GM18858 (cell line): ENCODE results near the gene CIDEB.

Experiments used
- ATAC-seq: cut with Tn5 transposase; IDR thresholded peaks from one replicate; pipeline ENCODE4 v1.9.1; 2021; ENCODE audit not compliant: unreplicated experiment

Gene CIDEB

DNA sequence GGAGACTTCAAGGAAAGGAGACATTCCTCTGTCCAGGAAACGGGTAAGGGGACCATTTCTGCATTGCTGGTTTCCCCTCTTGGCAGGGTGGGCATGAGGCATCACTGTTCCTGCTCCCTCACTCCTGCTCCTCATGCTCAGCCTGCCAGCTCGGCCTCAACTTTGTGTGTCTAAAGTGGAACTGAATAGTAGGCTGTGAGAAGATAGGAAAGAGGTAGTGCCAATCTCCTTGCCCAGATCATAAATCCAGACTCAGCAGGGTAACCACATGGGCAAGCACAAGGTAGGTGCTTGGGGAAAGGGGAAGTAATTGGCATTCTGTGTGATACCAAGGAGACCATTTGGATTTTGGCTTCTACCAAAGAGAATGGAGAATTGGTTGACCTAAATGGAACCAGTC lies 6.1 kb upstream of the CIDEB start:
- ATAC-seq = no peak

DNA sequence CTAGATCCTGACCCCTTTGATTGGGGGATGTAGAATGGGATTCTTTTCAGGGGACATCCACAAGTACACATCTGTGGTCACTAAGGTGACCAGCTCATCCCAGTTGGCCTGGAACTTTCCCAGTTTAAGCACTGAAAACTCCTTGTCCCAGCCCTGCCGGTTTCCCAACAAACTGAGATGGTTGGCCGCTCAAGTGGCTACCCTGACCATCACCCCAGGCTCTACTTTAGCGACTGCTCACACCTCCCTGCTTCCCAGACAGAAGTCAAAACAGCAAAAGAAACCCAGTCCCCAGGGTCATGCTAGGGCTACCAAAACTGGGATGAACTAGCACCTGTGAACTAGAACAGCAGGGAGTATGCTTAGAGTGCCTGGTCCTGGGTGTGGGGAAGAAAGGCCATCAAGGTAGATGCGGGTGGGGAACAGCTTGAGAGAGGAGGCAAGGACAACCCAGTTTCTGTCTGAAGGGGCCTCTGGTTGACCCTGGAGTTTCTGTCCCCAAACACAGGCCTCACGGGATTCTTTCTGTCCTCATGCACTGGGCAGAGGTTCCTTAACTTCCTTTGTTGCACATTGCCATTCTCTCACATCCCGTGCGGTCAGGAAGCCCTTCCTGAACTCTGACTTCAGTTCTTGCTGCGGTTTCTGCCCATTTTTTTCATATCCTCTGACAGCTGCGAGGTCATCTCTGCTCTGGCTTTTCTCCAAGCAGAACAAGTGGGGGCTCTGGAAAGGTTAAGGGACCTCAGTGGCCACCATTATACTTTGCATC lies 5.1 kb upstream of the CIDEB start:
- no peak for ATAC-seq

DNA sequence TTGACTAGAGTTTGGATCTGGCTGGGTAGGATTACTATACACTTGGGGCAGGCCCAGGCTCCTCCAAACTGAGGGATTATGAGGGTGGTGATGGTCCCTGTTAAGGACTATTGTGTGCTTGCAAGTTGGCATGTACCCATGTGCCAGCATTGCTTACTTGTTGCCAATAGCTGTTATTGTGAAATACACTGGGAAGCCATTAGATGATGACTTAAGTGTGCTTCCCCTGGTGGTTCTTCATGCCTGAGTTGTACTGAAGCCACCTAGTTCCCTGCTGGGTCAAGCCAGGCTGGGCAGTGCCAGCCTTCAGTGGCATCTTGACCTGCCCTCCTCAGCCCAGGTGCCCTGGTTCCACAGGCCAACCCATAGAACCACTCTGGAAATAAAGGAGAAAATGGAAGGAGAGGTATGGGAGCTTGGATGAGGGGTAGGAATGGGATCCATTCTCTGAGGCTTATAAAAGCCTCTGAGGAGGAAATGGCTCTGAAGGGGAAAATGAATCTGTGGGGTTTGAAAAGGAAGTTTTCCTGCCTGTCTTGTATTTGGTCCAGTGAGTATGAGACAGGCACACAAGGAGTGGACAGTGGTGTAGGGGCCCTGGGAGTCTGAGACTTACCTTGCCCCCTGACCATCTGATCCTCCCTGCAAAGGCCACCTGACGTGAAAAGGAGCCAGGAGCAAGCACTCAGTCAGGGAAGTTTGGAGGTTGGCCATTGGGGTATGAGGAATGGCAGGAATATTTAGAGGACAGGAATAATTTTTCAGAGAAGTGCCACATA lies 4.2 kb upstream of the CIDEB start:
- no peak for ATAC-seq

DNA sequence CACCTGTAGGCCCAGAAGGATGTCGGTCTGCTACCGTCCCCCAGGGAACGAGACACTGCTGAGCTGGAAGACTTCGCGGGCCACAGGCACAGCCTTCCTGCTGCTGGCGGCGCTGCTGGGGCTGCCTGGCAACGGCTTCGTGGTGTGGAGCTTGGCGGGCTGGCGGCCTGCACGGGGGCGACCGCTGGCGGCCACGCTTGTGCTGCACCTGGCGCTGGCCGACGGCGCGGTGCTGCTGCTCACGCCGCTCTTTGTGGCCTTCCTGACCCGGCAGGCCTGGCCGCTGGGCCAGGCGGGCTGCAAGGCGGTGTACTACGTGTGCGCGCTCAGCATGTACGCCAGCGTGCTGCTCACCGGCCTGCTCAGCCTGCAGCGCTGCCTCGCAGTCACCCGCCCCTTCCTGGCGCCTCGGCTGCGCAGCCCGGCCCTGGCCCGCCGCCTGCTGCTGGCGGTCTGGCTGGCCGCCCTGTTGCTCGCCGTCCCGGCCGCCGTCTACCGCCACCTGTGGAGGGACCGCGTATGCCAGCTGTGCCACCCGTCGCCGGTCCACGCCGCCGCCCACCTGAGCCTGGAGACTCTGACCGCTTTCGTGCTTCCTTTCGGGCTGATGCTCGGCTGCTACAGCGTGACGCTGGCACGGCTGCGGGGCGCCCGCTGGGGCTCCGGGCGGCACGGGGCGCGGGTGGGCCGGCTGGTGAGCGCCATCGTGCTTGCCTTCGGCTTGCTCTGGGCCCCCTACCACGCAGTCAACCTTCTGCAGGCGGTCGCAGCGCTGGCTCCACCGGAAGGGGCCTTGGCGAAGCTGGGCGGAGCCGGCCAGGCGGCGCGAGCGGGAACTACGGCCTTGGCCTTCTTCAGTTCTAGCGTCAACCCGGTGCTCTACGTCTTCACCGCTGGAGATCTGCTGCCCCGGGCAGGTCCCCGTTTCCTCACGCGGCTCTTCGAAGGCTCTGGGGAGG lies 3.1 kb upstream of the CIDEB start, which contains the start of gene LTB4R:
LTB4R (plus strand) TSS at position 857 of the 959 bp plus-strand sequence. CDS start 4,150 bp downstream, outside the sequence.
- ATAC-seq = peak; percentile 55

DNA sequence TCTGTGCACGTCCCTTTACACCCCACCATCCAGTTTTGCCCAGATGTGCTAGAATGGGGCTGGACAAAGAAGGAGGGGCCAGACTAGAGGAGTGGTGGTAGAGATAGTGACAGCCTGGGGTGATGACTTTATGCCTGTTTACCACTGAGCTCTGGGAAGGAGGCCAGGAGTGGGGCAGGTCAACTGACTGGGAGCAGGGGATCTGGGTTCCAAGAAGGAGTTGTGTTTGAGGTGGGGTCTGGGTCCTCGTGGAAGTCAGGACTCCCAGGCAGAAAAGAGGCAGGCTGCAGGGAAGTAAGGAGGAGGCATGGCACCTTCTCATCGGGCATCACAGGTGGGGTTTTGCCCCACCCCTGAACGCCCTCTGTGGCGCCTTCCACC lies 2.5 kb upstream of the CIDEB start:
- ATAC-seq = no peak

DNA sequence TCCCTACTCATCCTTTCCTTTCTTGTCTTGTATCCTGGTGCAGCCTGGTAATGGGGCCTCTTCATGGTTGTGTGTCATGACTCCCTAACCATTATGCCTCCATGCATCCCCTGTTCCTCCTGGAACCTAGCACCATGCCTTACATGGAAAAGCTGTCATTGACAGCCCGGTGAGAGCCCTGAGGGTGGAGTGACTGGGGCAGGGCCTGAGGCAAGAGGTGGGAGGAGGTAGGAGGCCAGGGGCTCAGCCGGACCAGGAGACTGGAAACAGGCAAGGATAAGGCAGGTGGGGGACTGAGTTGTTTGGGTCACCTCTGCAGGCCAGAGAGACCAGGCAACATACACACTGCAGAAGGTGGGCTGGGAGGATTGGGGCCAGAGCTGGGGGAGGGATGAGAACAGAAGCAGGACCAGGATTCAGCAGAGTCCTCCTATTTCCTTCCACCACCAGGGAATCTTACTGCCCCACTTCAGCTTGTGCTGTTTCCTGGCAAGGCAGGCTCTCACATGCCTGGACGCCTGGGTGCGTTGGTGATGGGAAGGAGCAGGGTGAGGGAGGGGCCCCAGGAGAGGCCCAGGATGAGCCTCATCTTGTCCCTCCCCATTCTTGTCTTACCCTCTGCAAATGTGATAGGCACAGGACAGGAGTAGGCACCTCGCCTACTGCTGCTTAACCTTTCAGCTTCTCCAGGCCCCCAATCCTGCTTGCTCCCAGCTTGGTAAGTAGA lies 1.9 kb upstream of the CIDEB start, which contains the start of gene LTB4R2:
LTB4R2 (plus strand) TSS at position 603 of the 727 bp plus-strand sequence. CDS start 525 bp downstream, outside the sequence.
- ATAC-seq = no peak

DNA sequence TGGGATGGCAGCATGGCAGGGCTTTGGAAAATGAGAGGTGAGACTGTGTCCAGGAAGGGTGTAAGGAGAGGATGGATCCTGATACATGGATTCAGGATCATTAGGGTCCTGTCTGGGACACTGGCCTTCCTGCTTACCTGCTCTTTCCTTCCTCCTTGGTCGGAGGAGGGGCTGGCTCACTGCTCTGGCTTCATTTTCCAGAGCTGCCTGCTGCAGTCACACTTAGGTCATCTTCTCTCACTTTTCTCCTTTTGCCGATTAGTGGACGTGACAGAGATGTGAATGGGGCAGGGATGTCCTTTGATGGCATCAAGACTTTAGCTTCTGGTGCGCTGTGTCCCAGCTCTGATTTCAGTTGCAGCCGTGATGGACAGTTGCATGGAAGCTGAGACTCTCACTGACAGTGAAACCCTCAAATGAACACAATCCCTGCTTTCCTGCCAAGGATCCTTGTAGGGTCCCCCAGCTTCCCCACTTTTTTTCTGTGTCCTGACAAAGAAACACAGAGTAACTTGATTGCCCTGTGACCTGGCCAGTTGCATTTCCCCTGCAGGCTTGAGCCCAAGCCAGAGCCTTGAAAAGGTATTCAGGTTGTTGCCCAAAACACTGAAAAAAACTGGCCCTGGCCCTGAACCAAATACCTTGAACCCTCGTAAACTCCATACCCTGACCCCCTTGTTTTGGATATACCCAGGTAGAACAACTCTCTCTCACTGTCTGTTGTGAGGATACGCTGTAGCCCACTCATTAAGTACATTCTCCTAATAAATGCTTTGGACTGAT lies 756 bp upstream of the CIDEB start:
- ATAC-seq = no peak

DNA sequence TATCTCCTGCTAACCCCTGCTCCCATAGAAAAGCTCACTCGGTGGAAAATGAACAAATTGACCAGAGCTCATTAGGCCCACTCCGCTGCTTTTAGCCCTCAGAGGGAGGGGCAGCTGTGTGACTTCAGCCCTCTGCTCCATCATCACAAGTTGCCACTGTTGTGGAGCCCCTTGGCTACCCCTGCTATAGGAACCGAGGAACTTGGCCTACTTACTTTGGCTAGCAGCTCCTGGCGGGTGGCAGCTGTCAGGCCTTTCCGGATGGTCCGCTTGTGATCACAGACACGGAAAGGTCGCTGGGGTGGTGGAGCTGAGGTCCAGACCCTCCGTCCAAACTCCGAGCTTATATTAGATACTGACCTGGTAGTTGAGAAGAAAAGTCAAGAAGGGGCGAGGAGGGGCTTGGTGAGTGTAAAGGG lies 612 bp downstream of the CIDEB start:
- ATAC-seq = no peak

DNA sequence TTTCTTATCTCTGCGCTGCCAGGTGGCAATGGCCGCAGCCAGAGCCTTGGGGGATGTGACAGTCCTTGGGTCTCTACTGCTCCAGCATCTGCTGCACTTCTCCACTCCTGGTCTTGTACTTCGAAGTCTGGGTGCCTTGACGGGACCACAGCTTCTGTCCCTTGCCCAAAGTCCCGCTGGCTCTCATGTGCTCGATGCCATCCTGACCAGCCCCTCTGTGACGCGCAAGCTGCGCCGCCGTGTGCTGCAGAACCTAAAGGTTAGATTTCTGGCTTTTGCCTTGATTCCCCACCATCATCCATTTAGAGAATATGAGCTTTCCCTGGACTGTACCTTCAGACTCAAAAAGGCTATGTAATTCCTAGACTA lies 3.8 kb downstream of the CIDEB start:
- ATAC-seq = no peak

DNA sequence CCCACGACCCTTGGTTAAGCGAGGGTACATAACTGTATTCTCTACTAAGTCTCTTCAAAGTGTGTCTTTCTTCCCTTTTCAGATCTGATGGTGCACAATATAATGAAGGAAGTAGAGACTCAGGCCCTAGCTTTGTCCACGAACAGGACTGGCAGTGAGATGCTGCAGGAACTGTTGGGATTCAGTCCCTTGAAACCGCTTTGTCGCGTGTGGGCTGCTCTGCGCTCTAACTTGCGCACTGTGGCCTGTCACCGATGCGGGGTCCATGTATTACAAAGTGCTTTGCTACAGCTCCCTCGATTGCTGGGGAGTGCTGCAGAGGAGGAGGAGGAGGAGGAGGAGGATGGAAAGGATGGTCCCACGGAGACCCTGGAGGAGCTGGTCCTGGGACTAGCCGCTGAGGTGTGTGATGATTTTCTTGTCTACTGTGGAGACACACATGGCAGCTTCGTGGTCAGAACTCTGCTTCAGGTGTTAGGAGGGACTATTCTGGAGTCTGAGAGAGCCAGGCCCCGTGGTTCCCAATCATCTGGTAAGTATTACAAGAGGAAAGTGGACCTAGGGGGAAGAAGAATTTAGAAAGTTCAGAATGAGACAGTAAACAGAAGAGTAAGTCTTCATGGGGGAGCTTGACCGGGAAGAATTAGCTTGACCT lies 7.3 kb downstream of the CIDEB start:
- ATAC-seq = no peak

DNA sequence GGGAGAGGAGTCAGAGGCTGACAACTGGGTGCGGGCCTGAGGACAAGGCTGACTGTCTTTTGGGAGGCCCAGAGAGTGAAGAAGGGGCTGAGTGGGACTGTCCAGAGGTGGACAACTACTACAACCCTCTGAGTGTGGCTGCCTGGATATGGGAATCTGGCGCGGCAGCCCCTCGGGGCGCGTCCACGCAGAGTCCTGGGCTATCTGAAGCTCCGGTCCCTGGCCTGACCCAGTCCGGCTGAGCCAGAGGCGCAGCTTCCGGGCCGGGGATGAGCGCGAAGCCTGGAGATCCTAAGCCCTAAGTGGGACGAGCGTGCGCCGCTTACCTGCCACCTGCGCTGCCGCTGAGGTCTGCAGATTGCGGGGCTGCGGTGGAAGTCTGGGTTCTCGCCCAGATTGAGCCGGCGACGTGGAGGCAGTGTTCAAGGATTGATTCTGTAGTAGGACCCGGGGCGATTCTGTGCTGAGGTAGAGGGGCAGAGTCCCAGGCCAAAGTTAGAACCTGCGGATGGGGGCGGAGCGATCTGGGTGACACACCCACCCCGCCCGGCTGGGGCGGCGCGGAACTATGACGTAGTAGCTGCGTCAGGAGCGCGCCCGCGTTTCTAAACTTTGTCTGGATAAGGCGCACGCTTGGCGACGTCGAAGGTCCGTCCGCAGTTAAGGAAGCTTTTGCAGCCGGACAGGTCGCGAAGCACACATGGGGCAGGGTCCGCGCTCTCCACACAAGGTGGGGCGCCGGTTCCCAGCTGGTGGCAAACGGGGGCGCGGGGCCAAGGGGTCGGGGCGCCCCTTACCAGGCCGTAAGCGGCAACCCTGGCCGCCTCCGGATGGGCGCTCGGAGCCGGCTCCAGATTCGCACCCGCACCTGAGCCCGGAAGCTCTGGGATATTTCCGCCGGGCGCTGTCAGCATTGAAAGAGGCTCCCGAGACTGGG lies 8.3 kb downstream of the CIDEB start, which contains the start of the genes DHRS1 and NOP9:
DHRS1 (minus strand) TSS at position 526 of the 937 bp plus-strand sequence. CDS start 674 bp downstream, outside the sequence.
NOP9 (plus strand) TSS at position 596 of the 937 bp plus-strand sequence; CDS start at position 701, 105 bp downstream.
- ATAC-seq = peak; percentile 38

DNA sequence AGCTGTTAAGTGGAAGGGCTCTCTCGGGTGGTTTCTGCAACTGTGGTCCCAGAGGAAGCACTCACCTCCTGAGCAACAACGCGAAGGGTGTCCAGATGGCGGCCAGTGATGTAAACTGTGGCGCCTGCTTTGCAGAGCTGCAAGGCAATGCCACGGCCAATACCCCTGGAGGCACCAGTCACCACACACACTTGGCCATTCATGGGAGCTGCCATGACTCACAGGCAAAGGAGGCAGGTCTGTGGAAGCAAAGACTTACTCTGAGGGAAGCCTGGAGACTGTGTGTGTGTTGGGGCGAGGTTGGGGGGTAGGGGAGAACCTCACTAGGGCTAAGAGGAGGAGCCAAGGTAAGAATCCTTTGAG lies 8.9 kb downstream of the CIDEB start:
- no peak for ATAC-seq

DNA sequence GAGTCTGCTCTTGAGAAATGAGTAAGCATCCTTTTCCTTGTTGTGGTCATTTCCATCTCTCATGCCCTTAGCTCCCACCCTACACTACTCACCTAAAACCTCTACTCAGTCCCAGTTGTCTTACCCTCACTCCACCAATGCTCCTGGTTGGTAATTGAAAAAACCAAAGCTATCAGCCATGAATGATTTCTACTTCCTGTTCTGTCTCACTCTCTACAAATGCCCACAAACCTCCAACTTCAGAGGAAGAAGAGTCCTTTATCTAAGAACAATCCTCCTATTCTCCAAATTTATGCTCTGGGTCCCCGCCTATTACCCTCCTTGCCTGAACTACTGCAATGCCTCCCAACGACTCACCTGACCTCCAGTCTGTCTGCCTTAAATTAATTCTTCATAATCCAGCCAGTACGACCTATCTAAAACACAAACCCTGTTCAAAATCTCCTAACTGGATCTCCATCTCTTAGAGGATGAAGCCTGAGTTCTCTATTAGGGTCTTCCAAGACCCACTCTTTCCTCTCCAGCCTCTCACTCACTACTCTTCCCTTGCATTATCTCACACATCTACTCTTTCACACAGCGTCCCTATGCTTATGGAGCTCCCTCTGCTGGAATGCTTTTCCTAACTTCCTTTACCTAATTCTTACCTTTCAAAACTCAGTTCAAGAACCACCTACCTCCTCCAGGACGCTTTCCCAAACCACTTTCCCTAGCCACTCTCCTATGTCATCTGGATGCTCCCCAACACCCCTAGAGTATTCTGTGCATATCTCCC lies 10.4 kb downstream of the CIDEB start:
- ATAC-seq = no peak

DNA sequence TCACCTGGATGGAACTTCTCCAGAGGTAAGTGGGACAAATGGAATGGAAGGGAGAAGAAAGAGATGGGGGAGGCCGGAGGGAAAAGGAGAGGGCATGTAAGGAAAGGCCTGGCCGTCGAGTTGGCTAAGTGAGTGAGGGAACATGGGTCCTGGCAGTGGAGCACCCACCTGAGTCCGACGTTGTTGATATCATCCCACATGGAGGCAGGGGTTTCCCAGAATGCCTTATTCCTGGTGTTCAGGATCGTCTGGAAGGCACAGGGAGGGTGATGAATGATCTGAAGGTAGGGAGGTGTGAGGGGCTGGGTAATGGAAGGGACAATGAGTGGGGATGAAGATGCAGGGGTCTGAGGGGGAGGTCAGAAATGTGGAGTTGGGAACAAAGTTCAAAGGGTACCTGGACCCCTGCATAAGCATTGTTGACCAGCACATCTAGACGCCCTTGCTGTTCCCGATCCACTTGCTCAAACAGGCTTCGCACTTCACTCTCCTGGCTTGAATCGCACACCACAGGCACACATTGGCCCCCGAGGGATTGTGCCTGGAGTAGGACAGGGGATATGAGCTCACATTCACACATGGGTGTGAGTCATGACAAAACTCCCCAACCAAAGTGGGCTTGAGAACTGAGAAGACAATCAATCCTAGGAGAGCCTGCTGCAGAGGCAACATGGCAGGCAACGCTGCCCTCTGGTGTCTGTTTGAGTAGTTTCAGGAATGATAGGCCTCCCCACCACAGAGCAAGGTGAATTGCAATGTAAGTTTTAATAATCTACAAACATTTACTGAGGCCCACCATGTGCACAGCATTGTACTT lies 11.2 kb downstream of the CIDEB start:
- ATAC-seq = peak; percentile 55

DNA sequence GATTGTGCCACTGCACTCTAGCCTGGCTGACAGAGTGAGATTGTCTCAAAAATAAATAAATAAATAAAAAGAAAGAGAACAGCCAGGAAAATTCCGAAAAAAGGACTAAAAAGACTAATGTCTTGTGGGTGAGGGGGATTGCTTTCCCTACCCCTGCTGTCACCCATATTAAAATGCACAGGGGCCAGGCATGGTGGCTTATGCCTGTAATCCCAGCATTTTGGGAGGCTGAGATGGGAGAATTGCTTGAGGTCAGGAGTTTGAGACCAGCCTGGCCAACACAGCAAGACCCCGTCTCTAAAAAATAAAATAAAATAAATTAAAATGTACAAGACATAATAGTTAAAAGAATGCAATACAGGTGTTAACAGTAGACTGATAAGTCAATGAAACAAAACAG lies 14.3 kb downstream of the CIDEB start:
- no peak for ATAC-seq

DNA sequence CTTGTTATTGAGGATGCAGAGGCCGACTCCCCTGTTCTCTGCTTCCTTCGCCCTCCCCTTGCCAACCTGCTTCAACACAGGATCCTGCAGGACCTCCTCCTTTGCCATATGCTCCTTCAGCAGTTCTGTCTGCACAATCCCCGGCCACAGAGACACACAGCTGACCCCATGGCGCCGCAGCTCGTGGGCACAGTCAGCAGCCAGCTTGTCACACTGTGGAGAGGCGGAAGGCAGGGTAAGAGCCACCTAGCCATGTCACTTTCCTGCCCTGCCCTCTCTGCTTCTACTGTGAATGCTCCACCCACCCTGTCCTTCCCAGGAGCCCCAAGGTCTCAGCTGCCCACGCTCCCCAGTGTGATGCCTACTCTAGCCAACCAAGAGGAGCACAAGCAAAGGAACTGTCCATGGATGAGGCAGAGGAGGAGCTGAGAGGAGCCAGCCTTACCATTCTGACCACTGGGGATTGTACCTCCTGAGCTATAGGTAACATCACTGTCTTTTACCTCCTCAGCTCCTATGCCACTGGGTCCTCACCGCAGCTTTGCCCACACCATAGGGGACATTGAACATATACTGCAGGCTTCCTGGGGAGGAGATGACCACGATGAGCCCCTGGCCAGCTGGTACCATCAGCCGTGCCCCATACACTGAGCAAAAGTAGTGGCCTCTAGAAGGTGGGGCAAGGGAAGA lies 15.5 kb downstream of the CIDEB start:
- no peak for ATAC-seq
